Measurements from ENCODE around the gene PRPF38B.

PRPF38B gene

GRCh38 chr1:108716437-108717230, 24.5 kb downstream of the PRPF38B start:
- in situ Hi-C loops (cut with MboI; ENCODE audit: low sequenced_read_pairs) = no loop called here

GRCh38 chr1:108717774-108718316, 25.7 kb downstream of the PRPF38B start:
- in situ Hi-C loops (cut with MboI; ENCODE audit: low sequenced_read_pairs) = no loop called here

- in situ Hi-C loops (cut with MboI; ENCODE audit: low sequenced_read_pairs) = no loop called here
Observed at GRCh38 chr1:108718927-108719655, 27.0 kb downstream of the PRPF38B start.

- in situ Hi-C loops (cut with MboI; ENCODE audit: low sequenced_read_pairs) = no loop called here
Observed at GRCh38 chr1:108719656-108720435, 27.7 kb downstream of the PRPF38B start.

- in situ Hi-C loops (cut with MboI; ENCODE audit: low sequenced_read_pairs) = no loop called here
Observed at GRCh38 chr1:108722292-108722691, 30.2 kb downstream of the PRPF38B start.

- in situ Hi-C loops (cut with MboI; ENCODE audit: low sequenced_read_pairs) = no loop called here
Observed at GRCh38 chr1:108725906-108726305, 33.8 kb downstream of the PRPF38B start.

GRCh38 chr1:108728327-108728923, 36.3 kb downstream of the PRPF38B start:
- in situ Hi-C loops (cut with MboI; ENCODE audit: low sequenced_read_pairs) = no loop called here

- in situ Hi-C loops (cut with MboI; ENCODE audit: low sequenced_read_pairs) = no loop called here
Observed at GRCh38 chr1:108729481-108729880, 37.4 kb downstream of the PRPF38B start.

GRCh38 chr1:108732398-108732797, 40.3 kb downstream of the PRPF38B start:
- in situ Hi-C loops (cut with MboI; ENCODE audit: low sequenced_read_pairs) = no loop called here

GRCh38 chr1:108734171-108734865, 42.2 kb downstream of the PRPF38B start:
- in situ Hi-C loops (cut with MboI; ENCODE audit: low sequenced_read_pairs) = no loop called here

GRCh38 chr1:108742253-108742652, 50.1 kb downstream of the PRPF38B start:
- in situ Hi-C loops (cut with MboI; ENCODE audit: low sequenced_read_pairs) = no loop called here

- in situ Hi-C loops (cut with MboI; ENCODE audit: low sequenced_read_pairs) = no loop called here
Observed at GRCh38 chr1:108745980-108746381, 53.9 kb downstream of the PRPF38B start.

- in situ Hi-C loops (cut with MboI; ENCODE audit: low sequenced_read_pairs) = no loop called here
Observed at GRCh38 chr1:108746382-108747170, 54.5 kb downstream of the PRPF38B start, which contains the start of gene STXBP3. STXBP3 (plus strand) TSS chr1:108746674; CDS start chr1:108746738, 64 bp downstream.

- in situ Hi-C loops (cut with MboI; ENCODE audit: low sequenced_read_pairs) = no loop called here
Observed at GRCh38 chr1:108747171-108747850, 55.2 kb downstream of the PRPF38B start.

GRCh38 chr1:108747898-108748297, 55.8 kb downstream of the PRPF38B start:
- in situ Hi-C loops (cut with MboI; ENCODE audit: low sequenced_read_pairs) = no loop called here

- in situ Hi-C loops (cut with MboI; ENCODE audit: low sequenced_read_pairs) = no loop called here
Observed at GRCh38 chr1:108749081-108749480, 57.0 kb downstream of the PRPF38B start.

GRCh38 chr1:108750476-108751181, 58.5 kb downstream of the PRPF38B start:
- in situ Hi-C loops (cut with MboI; ENCODE audit: low sequenced_read_pairs) = no loop called here
